WTC11 (cell line): ENCODE results near the gene SMNDC1.

Experiments used
- CREB1 ChIP-seq: sonication (generic); formaldehyde crosslinking; IDR thresholded peaks from 2 replicates; pipeline ENCODE4 v1.8.0; 2023; ENCODE audit warnings: mild to moderate bottlenecking, missing genetic modification reagents
- CTCF ChIP-seq: fragments of 200-600 bp; IDR thresholded peaks from 2 replicates; pipeline ENCODE4 v1.8.0; 2022; ENCODE audit warnings: antibody characterized with exemption
- E2F1 ChIP-seq: sonication (generic); formaldehyde crosslinking; IDR thresholded peaks from 2 replicates; pipeline ENCODE4 v1.8.0; 2022; ENCODE audit warnings: mild to moderate bottlenecking, missing genetic modification reagents
- ELF4 ChIP-seq: sonication (generic); formaldehyde crosslinking; IDR thresholded peaks from 2 replicates; pipeline ENCODE4 v1.8.1; 2022; ENCODE audit warnings: low read depth, mild to moderate bottlenecking, moderate library complexity, missing genetic modification reagents
- ETV6 ChIP-seq: sonication (generic); formaldehyde crosslinking; IDR thresholded peaks from 2 replicates; pipeline ENCODE4 v1.8.1; 2022; ENCODE audit warnings: mild to moderate bottlenecking, missing genetic modification reagents
- NFYB ChIP-seq: sonication (generic); formaldehyde crosslinking; conservative IDR thresholded peaks from 2 replicates; pipeline ENCODE4 v1.8.0; 2022; ENCODE audit warnings: low read depth, missing genetic modification reagents
- NR1H2 ChIP-seq: sonication (generic); formaldehyde crosslinking; IDR thresholded peaks from 2 replicates; pipeline ENCODE4 v1.9.0; 2021; ENCODE audit warnings: mild to moderate bottlenecking, moderate library complexity, missing genetic modification reagents
- NR3C1 ChIP-seq: sonication (generic); formaldehyde crosslinking; conservative IDR thresholded peaks from 2 replicates; pipeline ENCODE4 v1.8.1; 2023; ENCODE audit warnings: low read depth, mild to moderate bottlenecking, missing genetic modification reagents
- TF ChIP-seq, protein P1 (sequence below): sonication (generic); formaldehyde crosslinking; IDR thresholded peaks from 2 replicates; pipeline ENCODE4 v1.8.1; 2022; ENCODE audit warnings: low read depth, mild to moderate bottlenecking, moderate library complexity, missing genetic modification reagents, borderline replicate concordance

DNA sequence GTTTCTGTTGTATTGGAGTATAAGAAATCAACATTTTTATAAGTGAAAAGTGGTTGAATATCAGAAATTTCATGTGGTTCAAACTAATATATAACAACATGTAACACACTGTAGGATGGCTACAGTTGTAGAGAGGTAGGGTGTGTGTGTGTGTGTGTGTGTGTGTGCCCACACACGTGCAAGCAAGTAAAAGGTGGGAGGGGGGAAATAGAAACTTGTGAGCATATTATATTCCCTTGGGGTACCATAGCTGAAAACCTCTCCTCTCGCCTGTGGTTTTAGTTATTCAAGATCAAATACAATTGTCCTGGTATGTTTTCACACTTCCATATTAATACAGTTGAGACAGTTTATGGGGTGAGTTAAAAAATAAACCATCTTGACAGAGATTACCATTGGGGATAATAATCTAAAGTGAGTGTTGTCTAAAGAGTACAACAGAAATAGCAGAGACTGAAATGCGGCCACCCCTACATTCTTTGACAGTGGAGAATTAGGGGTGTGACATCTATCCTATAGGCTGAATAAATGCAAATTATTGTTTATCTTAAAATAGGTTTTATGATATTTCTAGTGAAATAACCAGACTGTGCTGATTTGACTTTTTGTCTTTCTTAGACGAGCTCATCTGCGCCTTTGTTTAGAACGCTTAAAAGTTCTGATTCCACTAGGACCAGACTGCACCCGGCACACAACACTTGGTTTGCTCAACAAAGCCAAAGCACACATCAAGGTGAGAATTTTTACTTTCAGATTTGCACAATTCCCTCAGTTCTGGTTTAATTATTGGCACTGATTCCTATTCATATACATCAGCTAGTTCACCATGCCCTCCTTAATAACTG is 25.9 kb downstream of the SMNDC1 start:
- no peak for TF ChIP-seq CTCF
- no peak for TF ChIP-seq NFYB (CRISPR knock-in tag)
- no peak for TF ChIP-seq ELF4 (CRISPR knock-in tag)
- TF ChIP-seq ETV6 (CRISPR knock-in tag) = no peak
- TF ChIP-seq E2F1 = no peak
- no peak for TF ChIP-seq NR1H2 (CRISPR knock-in tag)
- TF ChIP-seq, protein P1, sequence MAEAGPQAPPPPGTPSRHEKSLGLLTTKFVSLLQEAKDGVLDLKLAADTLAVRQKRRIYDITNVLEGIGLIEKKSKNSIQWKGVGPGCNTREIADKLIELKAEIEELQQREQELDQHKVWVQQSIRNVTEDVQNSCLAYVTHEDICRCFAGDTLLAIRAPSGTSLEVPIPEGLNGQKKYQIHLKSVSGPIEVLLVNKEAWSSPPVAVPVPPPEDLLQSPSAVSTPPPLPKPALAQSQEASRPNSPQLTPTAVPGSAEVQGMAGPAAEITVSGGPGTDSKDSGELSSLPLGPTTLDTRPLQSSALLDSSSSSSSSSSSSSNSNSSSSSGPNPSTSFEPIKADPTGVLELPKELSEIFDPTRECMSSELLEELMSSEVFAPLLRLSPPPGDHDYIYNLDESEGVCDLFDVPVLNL (CRISPR knock-in tag) = no peak
- no peak for TF ChIP-seq CREB1 (CRISPR knock-in tag)
- TF ChIP-seq NR3C1 (CRISPR knock-in tag) = no peak
